ENCODE data around the gene KIF3A.

Gene KIF3A

GRCh38 chr5:132759114-132760048 lies 22.0 kb upstream of the KIF3A start:
- Histone ChIP-seq H3K36me3 (ENCODE audit: insufficient read depth, low read length) (no peaks in the 10 kb centered on the region; the same call in 1 of the 2 replicates), H4K20me1 (ENCODE audit: insufficient read depth, low read length, poor library complexity, severe bottlenecking) (no peaks in the 10 kb centered on the region), H2AFZ (ENCODE audit: low read length) (no peak overlapping the region), H3K4me1 (ENCODE audit: insufficient read depth, low read length, poor library complexity, severe bottlenecking) (peaks cover 11% of the 10 kb centered on the region), H3K27me3 (ENCODE audit: insufficient read depth, low read length, poor library complexity, severe bottlenecking) (no peaks in the 10 kb centered on the region), H3K4me2 (ENCODE audit: low read depth, low read length, poor library complexity, severe bottlenecking) (no peak overlapping the region), H3F3A (ENCODE audit: low read depth) (no peaks in the 10 kb centered on the region), H3K79me2 (ENCODE audit: insufficient read depth, low read length) (no peaks in the 10 kb centered on the region), H3K9me3 (ENCODE audit: insufficient read depth, low read depth, low read length) (no peaks in the 10 kb centered on the region), H3K9ac (ENCODE audit: low read depth, low read length, poor library complexity, severe bottlenecking) (no peak overlapping the region), H3K4me3 (ENCODE audit: low read length, poor library complexity, severe bottlenecking) (no peak overlapping the region), H3K9me2 (replicated peaks; ENCODE audit: low read depth, low read length) (no peaks in the 10 kb centered on the region)
- TF ChIP-seq, protein P1, sequence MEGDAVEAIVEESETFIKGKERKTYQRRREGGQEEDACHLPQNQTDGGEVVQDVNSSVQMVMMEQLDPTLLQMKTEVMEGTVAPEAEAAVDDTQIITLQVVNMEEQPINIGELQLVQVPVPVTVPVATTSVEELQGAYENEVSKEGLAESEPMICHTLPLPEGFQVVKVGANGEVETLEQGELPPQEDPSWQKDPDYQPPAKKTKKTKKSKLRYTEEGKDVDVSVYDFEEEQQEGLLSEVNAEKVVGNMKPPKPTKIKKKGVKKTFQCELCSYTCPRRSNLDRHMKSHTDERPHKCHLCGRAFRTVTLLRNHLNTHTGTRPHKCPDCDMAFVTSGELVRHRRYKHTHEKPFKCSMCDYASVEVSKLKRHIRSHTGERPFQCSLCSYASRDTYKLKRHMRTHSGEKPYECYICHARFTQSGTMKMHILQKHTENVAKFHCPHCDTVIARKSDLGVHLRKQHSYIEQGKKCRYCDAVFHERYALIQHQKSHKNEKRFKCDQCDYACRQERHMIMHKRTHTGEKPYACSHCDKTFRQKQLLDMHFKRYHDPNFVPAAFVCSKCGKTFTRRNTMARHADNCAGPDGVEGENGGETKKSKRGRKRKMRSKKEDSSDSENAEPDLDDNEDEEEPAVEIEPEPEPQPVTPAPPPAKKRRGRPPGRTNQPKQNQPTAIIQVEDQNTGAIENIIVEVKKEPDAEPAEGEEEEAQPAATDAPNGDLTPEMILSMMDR (conservative IDR thresholded peaks at IDR 0.05; ENCODE audit: low read length), result no peak
- TF ChIP-seq EZH2phosphoT487 (IDR thresholded peaks at IDR 0.05; ENCODE audit: borderline replicate concordance), result no peak

DNA sequence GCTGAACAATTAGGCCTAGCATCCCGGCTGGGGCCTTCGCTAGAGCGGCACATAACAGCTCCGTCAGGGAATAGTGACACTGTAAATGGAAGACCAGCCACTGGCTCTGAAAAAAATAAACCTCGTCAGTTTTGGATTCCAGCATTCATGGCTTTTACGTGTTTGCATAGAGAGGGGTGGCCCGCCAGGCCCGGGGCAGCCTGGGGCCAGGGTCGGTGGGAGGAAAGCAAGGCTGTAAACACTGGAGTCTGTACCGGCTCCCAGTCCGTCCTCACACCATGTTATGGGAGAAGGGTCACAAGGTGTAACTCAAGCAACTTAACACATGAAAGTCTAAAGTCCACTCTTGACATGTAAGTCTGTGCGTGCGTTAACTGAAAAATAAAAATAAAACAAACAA lies 21.1 kb upstream of the KIF3A start:
- no peaks in the 10 kb centered on the region for H4K20me1 ChIP-seq (ENCODE audit: insufficient read depth, low read length, poor library complexity, severe bottlenecking)
- no peaks in the 10 kb centered on the region for H3K79me2 ChIP-seq (ENCODE audit: insufficient read depth, low read length)
- H3K27me3 ChIP-seq (ENCODE audit: insufficient read depth, low read length, poor library complexity, severe bottlenecking), result no peaks in the 10 kb centered on the region
- no peak overlapping the region for H3K9ac ChIP-seq (ENCODE audit: low read depth, low read length, poor library complexity, severe bottlenecking)
- no peak overlapping the region for H3K4me2 ChIP-seq (ENCODE audit: low read depth, low read length, poor library complexity, severe bottlenecking)
- no peaks in the 10 kb centered on the region for H3K9me2 ChIP-seq (replicated peaks; ENCODE audit: low read depth, low read length)
- H3K4me1 ChIP-seq (ENCODE audit: insufficient read depth, low read length, poor library complexity, severe bottlenecking), result peaks cover 11% of the 10 kb centered on the region
- no peak for TF ChIP-seq EZH2phosphoT487 (IDR thresholded peaks at IDR 0.05; ENCODE audit: borderline replicate concordance)
- TF ChIP-seq, protein P1 (conservative IDR thresholded peaks at IDR 0.05; ENCODE audit: low read length), result no peak
- H3K36me3 ChIP-seq (ENCODE audit: insufficient read depth, low read length), result no peaks in the 10 kb centered on the region; the same call in 1 of the 2 replicates
- H2AFZ ChIP-seq (ENCODE audit: low read length), result no peak overlapping the region
- H3K9me3 ChIP-seq (ENCODE audit: insufficient read depth, low read depth, low read length), result no peaks in the 10 kb centered on the region
- no peaks in the 10 kb centered on the region for H3F3A ChIP-seq (ENCODE audit: low read depth)
- H3K4me3 ChIP-seq (ENCODE audit: low read length, poor library complexity, severe bottlenecking), result no peak overlapping the region

- TF ChIP-seq, protein P1 (conservative IDR thresholded peaks at IDR 0.05; ENCODE audit: low read length), result no peak
- no peak for TF ChIP-seq EZH2phosphoT487 (IDR thresholded peaks at IDR 0.05; ENCODE audit: borderline replicate concordance)
- H3F3A ChIP-seq (ENCODE audit: low read depth), result no peaks in the 10 kb centered on the region
- H3K27me3 ChIP-seq (ENCODE audit: insufficient read depth, low read length, poor library complexity, severe bottlenecking), result no peaks in the 10 kb centered on the region
- no peaks in the 10 kb centered on the region for H4K20me1 ChIP-seq (ENCODE audit: insufficient read depth, low read length, poor library complexity, severe bottlenecking)
- H2AFZ ChIP-seq (ENCODE audit: low read length), result no peak overlapping the region
- no peaks in the 10 kb centered on the region for H3K9me3 ChIP-seq (ENCODE audit: insufficient read depth, low read depth, low read length)
- no peaks in the 10 kb centered on the region; the same call in 1 of the 2 replicates for H3K36me3 ChIP-seq (ENCODE audit: insufficient read depth, low read length)
- H3K79me2 ChIP-seq (ENCODE audit: insufficient read depth, low read length), result no peaks in the 10 kb centered on the region
- peaks cover 11% of the 10 kb centered on the region for H3K4me1 ChIP-seq (ENCODE audit: insufficient read depth, low read length, poor library complexity, severe bottlenecking)
- H3K9ac ChIP-seq (ENCODE audit: low read depth, low read length, poor library complexity, severe bottlenecking), result no peak overlapping the region
- no peak overlapping the region for H3K4me2 ChIP-seq (ENCODE audit: low read depth, low read length, poor library complexity, severe bottlenecking)
- no peak overlapping the region for H3K4me3 ChIP-seq (ENCODE audit: low read length, poor library complexity, severe bottlenecking)
- no peaks in the 10 kb centered on the region for H3K9me2 ChIP-seq (replicated peaks; ENCODE audit: low read depth, low read length)
Measured at GRCh38 chr5:132756542-132756941, 19.2 kb upstream of the KIF3A start.
